ENCODE data around the gene AFAP1L1.

Gene AFAP1L1

DNA sequence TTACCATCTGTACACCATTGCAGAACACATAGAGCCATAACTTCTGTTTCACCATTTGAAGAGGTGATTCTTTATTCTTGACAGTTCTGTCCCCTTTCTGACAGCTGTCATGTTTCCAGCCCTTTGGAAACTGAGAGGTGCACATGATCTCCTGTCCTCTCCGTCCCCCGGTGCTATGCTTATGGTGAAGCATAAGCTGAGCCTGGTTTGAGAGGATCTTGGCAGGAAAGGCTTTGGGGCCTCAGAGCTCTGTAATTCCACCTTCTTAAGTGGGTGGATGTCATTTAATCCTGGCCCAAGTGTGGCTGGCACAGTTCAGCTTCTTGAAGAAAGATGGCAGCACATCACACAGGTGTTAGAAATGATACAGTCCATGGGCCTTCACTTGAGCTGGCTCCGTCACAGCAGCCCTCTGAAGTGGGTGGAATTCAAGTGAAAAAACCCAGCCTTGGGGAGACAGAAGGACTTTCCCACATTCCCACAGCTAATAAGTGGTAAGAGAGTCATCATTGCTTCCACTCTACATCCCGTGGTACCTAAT lies 43.0 kb downstream of the AFAP1L1 start:
- DNase-seq (ENCODE audit: low spot score): no peak

DNA sequence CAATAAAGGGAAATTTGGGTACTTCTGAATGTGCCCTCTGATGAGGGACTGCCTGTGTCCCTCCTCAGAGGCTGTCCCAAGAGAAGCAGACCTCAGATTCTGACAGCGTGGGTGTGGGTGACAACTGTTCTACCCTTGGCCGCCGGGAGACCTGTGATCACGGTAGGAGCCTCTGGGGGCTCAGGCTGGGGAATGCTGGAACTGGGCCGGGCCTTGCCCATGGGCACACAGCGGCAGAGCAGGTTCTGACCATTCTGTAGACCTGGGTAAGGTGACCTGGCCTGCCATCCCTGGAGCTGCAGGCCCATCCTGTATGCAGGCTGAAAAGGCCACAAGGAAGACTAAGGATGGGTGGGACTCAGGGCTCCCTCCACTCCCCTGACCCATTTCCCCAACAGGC lies 44.1 kb downstream of the AFAP1L1 start:
- DNase-seq (ENCODE audit: low spot score): no peak

DNA sequence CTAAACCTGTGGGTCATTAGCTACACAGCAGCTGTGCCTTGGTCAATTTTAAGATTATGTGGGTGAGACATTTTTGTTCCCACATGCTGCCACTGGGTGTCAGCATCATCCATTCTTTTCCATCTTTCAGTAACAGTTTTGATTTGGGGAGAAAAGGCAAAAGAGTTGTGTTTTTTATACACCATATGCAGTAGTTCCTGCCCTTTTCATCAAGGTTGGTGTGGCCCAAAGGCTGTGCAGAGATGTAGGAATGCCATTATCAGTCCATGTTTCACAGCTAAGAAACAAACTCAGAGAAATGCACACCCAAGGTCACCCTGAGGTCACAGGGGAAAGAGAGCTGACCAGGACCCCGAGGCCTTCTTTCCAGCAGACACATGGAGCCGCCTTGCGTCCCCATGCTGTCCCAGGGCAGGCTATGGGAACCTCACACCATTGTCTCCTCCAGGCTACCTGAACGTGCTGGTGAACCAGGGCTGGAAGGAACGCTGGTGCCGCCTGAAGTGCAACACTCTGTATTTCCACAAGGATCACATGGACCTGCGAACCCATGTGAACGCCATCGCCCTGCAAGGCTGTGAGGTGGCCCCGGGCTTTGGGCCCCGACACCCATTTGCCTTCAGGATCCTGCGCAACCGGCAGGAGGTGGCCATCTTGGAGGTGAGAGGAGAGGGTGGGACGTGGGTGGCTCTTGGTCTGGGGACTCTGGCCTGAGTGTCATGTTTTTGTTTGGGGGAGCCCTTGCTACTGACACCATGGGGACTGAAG lies 45.8 kb downstream of the AFAP1L1 start:
- DNase-seq (ENCODE audit: low spot score): peak; percentile 58

DNA sequence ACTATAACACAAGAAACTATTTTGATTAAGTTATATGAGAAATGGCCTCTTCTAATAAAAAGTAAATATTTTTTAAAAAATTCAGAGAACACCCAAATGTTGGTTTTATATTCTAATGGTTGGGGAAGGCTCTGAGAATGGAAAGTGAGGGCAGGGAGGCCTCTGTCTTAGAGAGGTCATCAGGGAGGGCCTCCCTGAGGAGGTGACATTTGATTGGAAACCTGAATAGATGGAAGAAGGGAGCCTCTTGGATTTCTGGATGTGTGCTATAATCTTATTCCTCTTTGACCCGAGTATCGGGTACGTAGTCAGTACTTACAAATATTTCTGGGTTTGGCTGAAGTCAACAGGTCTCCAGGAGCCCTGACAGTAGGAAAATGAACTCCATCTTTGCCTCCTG lies 47.5 kb downstream of the AFAP1L1 start:
- no peak for DNase-seq (ENCODE audit: low spot score)

DNA sequence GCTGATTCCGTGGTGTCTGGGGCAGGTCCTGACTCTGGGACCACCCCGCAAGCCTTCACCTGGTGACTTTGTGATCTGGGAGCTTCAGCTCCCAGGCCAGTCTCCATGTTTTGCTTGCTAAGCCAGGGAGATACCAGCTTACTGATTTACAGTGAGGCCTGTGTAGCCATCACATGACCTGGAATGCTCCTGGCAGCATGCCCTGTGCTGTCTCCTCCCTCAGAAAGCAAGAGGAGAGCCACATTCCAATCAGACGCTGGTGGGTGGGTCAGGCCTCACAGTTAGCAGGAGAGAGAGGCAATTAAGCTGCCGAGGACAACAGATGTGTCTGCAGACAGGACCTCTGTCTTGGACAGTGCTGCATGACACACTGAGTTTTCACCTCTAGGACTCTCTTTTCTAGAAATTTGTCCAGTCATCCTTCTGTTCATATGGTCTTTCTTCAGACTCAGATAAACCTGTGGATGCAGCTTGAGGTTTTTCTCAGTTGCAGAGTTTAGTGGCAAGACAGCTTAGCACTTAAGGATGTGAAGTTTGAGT lies 49.2 kb downstream of the AFAP1L1 start:
- peak; percentile 85 for DNase-seq (ENCODE audit: low spot score)

DNA sequence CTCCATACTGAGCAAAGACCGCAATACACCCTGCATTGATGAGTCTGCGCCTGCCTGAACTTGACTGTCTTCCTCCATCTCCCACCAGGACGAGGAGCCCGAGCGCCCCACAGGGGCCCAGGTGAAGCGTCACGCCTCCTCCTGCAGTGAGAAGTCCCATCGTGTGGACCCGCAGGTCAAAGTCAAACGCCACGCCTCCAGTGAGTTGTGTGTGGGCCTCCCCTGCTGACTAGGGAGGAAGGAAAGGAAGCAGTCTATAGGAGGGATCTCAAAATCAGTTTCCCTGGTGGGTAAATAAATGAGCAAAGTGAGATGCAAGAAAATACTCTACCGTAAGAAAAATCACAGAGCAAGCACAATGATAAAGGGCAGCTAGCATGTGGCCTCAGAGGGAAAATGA lies 50.9 kb downstream of the AFAP1L1 start:
- no peak for DNase-seq (ENCODE audit: low spot score)

DNA sequence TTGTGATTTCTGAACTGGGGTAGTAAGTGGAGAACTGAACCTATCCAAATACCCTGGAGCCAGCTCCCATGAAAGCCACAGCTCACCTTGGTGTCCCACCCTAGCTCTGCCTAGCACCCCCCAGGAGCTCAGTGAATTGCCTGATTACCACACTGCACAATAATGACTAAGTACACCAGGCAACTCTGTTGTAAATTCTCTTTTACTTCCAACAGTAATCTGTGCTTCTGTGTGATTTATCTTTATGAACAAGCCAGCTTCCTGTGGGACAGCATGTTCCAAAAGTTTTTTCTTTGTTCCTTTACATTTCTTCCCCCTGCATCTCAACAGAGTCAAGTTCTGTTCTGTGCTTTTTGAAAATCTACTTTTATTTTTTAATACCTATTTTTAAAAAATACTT lies 51.6 kb downstream of the AFAP1L1 start:
- no peak for DNase-seq (ENCODE audit: low spot score)

DNA sequence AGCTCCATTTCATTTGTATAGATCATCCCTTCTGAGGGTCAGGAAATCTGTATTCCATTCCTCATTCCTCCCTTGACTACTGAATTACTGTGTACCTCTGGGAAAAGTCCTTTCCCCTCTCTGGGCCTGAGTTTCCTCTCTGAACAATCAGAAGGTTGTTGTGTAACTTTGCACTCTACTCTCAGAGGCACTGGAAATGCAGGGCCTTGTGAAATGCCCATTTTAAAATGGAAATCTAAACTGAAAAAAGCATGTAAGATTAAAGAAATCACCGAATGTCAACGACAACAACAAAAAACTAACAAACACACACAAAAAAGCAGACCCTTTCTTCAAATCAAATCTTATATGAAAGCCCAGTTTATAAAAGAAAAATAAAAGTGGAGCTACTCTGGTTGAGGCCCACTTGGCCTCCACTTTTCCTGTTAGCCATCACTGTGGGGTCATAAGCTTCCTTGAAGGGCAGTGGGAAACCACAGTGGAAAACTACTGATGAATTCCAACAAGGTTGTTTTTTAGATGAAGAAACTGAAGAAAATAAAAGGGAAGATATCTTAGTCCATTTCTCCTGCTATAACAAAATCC lies 52.1 kb downstream of the AFAP1L1 start:
- DNase-seq (ENCODE audit: low spot score): no peak

DNA sequence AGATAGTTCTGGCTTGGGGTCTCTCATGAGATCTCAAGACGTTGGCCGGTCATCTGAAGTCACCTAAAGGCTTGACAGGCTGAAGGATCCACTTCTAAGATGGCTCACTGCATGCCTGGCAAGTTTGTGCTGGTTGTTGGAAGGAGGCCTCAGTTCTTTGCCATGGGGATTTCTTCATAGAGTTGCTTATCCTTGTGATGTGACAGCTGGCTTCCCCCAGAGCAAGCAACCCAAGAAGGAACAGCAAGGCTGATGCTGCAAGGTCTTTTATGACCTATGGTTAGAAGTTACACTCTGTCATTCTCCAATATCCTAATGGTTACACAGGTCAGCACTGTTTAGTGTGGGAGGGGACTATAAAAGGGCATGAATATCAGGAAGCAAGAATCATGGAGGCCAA lies 53.0 kb downstream of the AFAP1L1 start:
- DNase-seq (ENCODE audit: low spot score): no peak

- no peak for DNase-seq (ENCODE audit: low spot score)
Measured at GRCh38 chr5:149325166-149325735, 53.6 kb downstream of the AFAP1L1 start.

DNA sequence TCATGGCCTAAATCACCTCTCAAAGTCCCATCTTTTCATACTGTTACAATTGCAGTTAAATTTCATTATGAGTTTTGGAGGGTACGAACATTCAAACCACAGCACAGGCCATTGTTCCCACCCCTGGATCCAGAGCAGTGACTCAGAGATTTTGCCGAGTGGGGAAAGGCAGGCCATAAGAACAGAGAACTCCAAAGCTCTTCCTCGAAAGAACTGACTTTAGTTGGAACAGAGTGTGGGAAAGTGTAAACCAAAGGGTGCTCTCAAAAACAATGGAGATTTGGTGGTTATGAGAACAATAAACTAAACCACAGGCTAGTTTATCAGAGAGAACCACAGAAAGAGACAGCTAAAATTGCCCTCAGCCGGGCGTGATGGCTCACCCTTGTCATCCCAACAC lies 54.2 kb downstream of the AFAP1L1 start:
- DNase-seq (ENCODE audit: low spot score): no peak

DNA sequence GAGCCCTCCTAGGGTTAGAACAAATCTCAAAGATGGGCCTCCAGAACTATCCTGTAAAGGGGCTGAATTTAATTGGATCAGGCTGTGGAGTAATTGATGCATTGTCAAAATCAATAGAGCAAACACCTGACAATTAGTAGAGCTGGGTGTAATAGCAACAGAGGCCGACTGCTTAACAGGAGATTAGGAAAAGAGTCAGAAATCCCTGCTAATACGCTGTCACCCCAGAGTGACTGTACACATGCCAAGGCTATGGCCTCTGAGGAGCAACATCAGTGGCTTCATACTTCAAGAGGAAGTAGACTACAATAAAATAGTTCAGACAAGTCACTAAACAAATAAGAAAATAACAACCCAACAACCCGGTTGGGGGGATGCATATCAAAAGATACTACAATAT lies 55.0 kb downstream of the AFAP1L1 start:
- no peak for DNase-seq (ENCODE audit: low spot score)

DNA sequence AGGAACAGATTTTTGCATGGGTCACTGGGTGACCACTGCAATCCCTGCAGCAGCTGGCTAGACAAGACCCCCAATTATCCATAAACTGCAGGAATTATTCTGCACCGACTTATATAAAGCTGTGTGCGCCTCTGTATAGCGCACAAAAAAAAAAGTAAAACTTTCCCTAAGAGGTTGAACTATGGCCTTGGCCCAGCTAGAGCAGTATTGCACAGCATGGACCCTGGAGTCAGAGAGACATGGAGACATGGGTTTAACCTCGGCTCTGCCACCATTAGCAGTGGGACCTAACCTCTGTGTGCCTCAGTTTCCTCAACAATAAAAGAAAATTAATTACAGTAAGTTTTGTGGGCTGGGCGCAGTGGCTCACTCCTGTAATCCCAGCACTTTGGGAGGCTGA lies 56.5 kb downstream of the AFAP1L1 start:
- DNase-seq (ENCODE audit: low spot score): no peak

GRCh38 chr5:149333711-149334443 lies 62.2 kb downstream of the AFAP1L1 start:
- DNase-seq (ENCODE audit: low spot score): peak; percentile 30

DNA sequence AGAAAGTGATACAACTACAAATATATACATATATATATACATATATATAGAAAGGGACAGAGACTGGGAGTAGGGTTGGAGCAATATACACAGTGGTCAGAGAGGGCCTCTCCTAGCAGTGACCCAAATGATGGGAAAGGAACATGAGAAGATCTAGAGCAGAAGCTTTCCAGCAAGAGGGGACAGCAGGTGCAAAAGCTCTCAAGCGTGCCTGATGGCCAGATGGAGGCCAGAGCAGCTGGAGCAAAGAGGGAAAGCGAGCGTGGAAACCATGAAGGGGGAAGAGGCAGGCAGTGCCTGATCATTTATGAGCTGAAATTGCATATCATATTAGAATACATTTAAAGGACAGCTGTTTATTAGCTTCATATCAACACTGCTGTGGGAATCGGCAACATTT lies 66.1 kb downstream of the AFAP1L1 start:
- no peak for DNase-seq (ENCODE audit: low spot score)

DNA sequence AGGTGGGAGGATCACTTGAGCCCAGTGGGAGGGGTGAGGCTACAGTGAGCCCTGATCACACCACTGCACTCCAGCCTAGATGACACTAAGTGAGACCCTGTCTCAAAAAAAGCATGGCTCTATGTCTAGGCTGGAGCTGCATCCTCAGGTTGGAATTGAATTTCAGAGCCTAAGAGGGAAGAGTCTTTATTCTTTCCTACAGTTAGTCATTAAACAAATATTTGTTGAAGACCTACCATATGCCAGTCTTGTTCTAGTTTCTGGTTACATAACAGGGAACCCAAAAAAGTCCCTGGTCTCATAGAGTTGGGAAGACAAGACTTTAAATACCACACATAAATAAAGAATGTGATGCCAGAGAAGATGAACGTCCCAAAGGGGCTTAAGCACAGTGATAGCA lies 66.7 kb downstream of the AFAP1L1 start:
- DNase-seq (ENCODE audit: low spot score): no peak

- no peak for DNase-seq (ENCODE audit: low spot score)
Measured at GRCh38 chr5:149340920-149341319, 69.3 kb downstream of the AFAP1L1 start.

GRCh38 chr5:149341876-149342275 lies 70.2 kb downstream of the AFAP1L1 start:
- DNase-seq (ENCODE audit: low spot score): no peak

GRCh38 chr5:149344151-149344550 lies 72.5 kb downstream of the AFAP1L1 start:
- DNase-seq (ENCODE audit: low spot score): no peak

GRCh38 chr5:149345147-149345891 lies 73.7 kb downstream of the AFAP1L1 start, which contains the start of gene GRPEL2:
TSS of gene GRPEL2 (plus strand) at chr5:149345499. CDS start at chr5:149345540, 41 bp downstream.
- peak; percentile 97 for DNase-seq (ENCODE audit: low spot score)

GRCh38 chr5:149345892-149346222 lies 74.2 kb downstream of the AFAP1L1 start:
- DNase-seq (ENCODE audit: low spot score): peak; percentile 32

DNA sequence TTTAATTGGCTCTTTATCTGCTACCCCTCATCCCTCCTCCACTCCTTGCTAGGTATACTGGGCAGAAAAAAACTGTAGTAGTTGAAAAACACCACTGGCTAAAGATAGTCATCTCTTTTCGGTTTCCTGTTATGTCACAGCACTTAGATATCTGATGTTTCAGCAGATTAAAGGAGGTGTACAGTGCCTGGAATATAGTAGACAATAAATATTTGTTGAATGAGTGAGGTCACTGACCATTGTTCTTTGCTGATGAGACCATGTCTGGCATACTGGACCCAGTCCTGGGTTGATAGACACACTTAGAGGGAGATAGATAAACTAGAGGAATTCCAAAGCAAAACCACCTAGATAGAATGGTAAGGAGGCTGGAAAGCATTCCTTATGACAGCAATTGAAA lies 76.9 kb downstream of the AFAP1L1 start:
- no peak for DNase-seq (ENCODE audit: low spot score)
